Kidney (tissue), 14 donors: ENCODE data around the gene GSTCD. TPM values are rescaled to one million over a fixed set of nuclear protein-coding genes. Genes with fewer than 3 reads are reported as not detected.
A peak's percentile ranks its signal among the peaks of the same experiment; 100 is the strongest.
"Not testable (repeated sequence)": the region's sequence is repeated elsewhere in the genome, so short reads cannot be mapped to it uniquely, and the experiment has no call there.

Source experiments
- DNase-seq, 5 donors: peaks; one replicate each; pipeline ENCODE4 v3.0.0-alpha.2; 2013 to 2020
- FAIRE-seq: peaks from 2 replicates; lab custom pipeline; 2012; peaks lifted over from hg19 to GRCh38; lab: Jason Lieb, UNC
- H3K27ac ChIP-seq, 2 donors: one replicate each; pipeline ENCODE4 v1.7.0; 2013; ENCODE audit warnings: low read depth in 2 of 2, low read length in 2 of 2, inconsistent platforms in 1 of 2
- H3K27me3 ChIP-seq: one replicate; pipeline ENCODE4 v1.7.1; 2013; ENCODE audit warnings: low read length, inconsistent platforms; ENCODE audit not compliant: control insufficient read depth, insufficient read depth
- H3K36me3 ChIP-seq, 3 donors: one replicate each; pipeline versions ENCODE4 v1.7.0 to v1.7.1; 2013; ENCODE audit warnings: low read length in 3 of 3, control low read depth in 1 of 3, inconsistent platforms in 1 of 3; ENCODE audit not compliant: insufficient read depth in 3 of 3, control insufficient read depth in 2 of 3
- H3K4me1 ChIP-seq, 3 donors: one replicate each; pipeline versions ENCODE4 v1.7.0 to v1.7.1; 2013; ENCODE audit warnings: low read length in 3 of 3, inconsistent platforms in 1 of 3, low read depth in 1 of 3; ENCODE audit not compliant: control insufficient read depth in 2 of 3, insufficient read depth in 2 of 3
- H3K4me3 ChIP-seq, 3 donors: one replicate each; pipeline versions ENCODE4 v1.7.0 to v1.8.1; 2013; ENCODE audit warnings: low read length in 3 of 3, control low read depth in 1 of 3, inconsistent platforms in 1 of 3
- H3K9ac ChIP-seq, 3 donors: one replicate each; pipeline versions ENCODE4 v1.7.0 to v1.7.1; 2013; ENCODE audit warnings: low read length in 3 of 3, control low read depth in 1 of 3, inconsistent platforms in 1 of 3
- H3K9me3 ChIP-seq, 3 donors: one replicate each; pipeline versions ENCODE4 v1.7.0 to v1.7.1; 2013; ENCODE audit warnings: low read length in 3 of 3, control low read depth in 1 of 3, inconsistent platforms in 1 of 3; ENCODE audit not compliant: control insufficient read depth in 2 of 3, insufficient read depth in 1 of 3
- CTCF ChIP-seq: IDR thresholded peaks from 3 replicates; pipeline ENCODE4 v1.5.1; 2012; ENCODE audit warnings: mild to moderate bottlenecking, moderate library complexity, borderline replicate concordance; ENCODE audit not compliant: insufficient read depth; ENCODE audit errors: extremely low read depth
- intact Hi-C: fragments of 100-400 bp; cut with DNase I; formaldehyde crosslinking; loops from one replicate; pipeline ENCODE4 v1.11.1; 2022
- polyA plus RNA-seq: library from polyadenylated mRNA; stranded (reverse); fragments of 350-450 nt; fragmentation: Illumina TruSeq; extraction: RNeasy Lipid Tissue Mini Kit (QIAGEN cat#74804); gene quantifications from one replicate; pipeline ENCODE4 v1.2.3, GENCODE V29; 2014; ENCODE audit warnings: low read depth, low replicate concordance; ENCODE audit not compliant: insufficient read depth
- total RNA-seq: library from RNA; stranded (reverse); fragmentation: NEBNext Ultra II Directional; extraction: Animal tissue kit (Norgen Biotek cat#: 25700); gene quantifications from one replicate; pipeline ENCODE4 v1.2.1, GENCODE V29; 2021
- donor health status: control.
- donor health status: control.
- donor health status: control.
- donor health status: control.
- donor health status: control.
- donor health status: DM: yes; HTN: yes; CAD: no.
- donor health status: Normal renal cell carcinoma (clear cell type).

GSTCD gene
- total and polyA plus RNA-seq, 2 donors from 2014 or later: 2.2 to 11.7 TPM

- DNase-seq (no peak), FAIRE-seq (no peak)
- no peak overlapping the region for H3K9ac ChIP-seq
- no peak overlapping the region for H3K4me3 ChIP-seq
- H3K9me3 ChIP-seq: no peaks in the 10 kb centered on the region
- H3K27me3 ChIP-seq: no peaks in the 10 kb centered on the region
- H3K36me3 ChIP-seq: no peaks in the 10 kb centered on the region
- intact Hi-C loops: no loop called here
- TF ChIP-seq CTCF: no peak
- no peaks in the 10 kb centered on the region for H3K4me1 ChIP-seq
- H3K27ac ChIP-seq: no peak overlapping the region
Measured at GRCh38 chr4:105765690-105766407, 57.3 kb downstream of the GSTCD start.

GRCh38 chr4:105767579-105767978 lies 59.0 kb downstream of the GSTCD start:
- no peak for FAIRE-seq

GRCh38 chr4:105770524-105770923 lies 61.9 kb downstream of the GSTCD start:
- DNase-seq, H3K4me3 ChIP-seq, H3K36me3 ChIP-seq, H3K27me3 ChIP-seq, H3K9me3 ChIP-seq, H3K27ac ChIP-seq, FAIRE-seq, H3K4me1 ChIP-seq, intact Hi-C loops, H3K9ac ChIP-seq: not testable (repeated sequence)

More at GRCh38 chr4:105767579-105767978, 59.0 kb downstream of the GSTCD start:
- DNase-seq: peak in 1 of 5 donors; percentile 6
- Histone ChIP-seq H3K4me3 (no peak overlapping the region), H3K9me3 (no peaks in the 10 kb centered on the region), H3K27ac (no peak overlapping the region), H3K4me1 (no peaks in the 10 kb centered on the region), H3K9ac (no peak overlapping the region), H3K36me3 (no peaks in the 10 kb centered on the region), H3K27me3 (no peaks in the 10 kb centered on the region)
- intact Hi-C loops: no loop called here
- no peak for TF ChIP-seq CTCF

- H3K4me3 ChIP-seq, FAIRE-seq, DNase-seq, H3K4me1 ChIP-seq, H3K9ac ChIP-seq, H3K9me3 ChIP-seq, H3K27me3 ChIP-seq, intact Hi-C loops, H3K36me3 ChIP-seq, H3K27ac ChIP-seq: not testable (repeated sequence)
Measured at GRCh38 chr4:105772065-105772464, 63.5 kb downstream of the GSTCD start.

- H3K4me3 ChIP-seq, intact Hi-C loops, H3K27me3 ChIP-seq, FAIRE-seq, DNase-seq, H3K9ac ChIP-seq, H3K27ac ChIP-seq, H3K36me3 ChIP-seq, H3K4me1 ChIP-seq, H3K9me3 ChIP-seq: not testable (repeated sequence)
Measured at GRCh38 chr4:105775760-105776415, 67.3 kb downstream of the GSTCD start.
